ENCODE results near the gene CDON.

DNA sequence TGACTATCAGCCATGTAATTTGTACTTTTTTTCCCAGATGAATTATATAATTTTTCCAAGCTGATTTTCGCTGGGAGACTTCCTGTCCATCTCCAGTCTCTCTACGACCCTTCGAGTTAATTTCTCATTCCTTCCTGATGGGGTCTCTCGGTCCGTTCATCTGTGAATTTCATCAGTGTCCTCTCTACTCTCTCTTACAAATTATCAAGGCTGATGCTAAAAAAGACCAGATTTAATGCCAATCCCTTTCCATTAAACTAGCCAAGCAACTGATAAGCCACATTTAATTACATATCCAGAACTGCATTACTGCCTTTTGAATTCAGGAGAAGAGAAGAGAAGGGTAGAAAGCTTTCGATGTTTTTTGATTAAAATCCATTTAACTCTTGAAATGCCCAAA lies 91.0 kb downstream of the CDON start:
- no peak for TF ChIP-seq EZH2 (IDR thresholded peaks at IDR 0.05; ENCODE audit: low read length, missing control alignments)
- TF ChIP-seq, protein P1, sequence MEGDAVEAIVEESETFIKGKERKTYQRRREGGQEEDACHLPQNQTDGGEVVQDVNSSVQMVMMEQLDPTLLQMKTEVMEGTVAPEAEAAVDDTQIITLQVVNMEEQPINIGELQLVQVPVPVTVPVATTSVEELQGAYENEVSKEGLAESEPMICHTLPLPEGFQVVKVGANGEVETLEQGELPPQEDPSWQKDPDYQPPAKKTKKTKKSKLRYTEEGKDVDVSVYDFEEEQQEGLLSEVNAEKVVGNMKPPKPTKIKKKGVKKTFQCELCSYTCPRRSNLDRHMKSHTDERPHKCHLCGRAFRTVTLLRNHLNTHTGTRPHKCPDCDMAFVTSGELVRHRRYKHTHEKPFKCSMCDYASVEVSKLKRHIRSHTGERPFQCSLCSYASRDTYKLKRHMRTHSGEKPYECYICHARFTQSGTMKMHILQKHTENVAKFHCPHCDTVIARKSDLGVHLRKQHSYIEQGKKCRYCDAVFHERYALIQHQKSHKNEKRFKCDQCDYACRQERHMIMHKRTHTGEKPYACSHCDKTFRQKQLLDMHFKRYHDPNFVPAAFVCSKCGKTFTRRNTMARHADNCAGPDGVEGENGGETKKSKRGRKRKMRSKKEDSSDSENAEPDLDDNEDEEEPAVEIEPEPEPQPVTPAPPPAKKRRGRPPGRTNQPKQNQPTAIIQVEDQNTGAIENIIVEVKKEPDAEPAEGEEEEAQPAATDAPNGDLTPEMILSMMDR (conservative IDR thresholded peaks at IDR 0.05 in 1 of 2, IDR thresholded peaks at IDR 0.05 in 1 of 2; ENCODE audit: low read depth in 1 of 2, low read length in 2 of 2): no peak
